Neuronal stem cell (in vitro differentiated cells): ENCODE data around the gene NFIX.

ENCODE experiments used
- DNase-seq: peaks from one replicate; pipeline ENCODE4 v3.0.0-alpha.2; 2013; ENCODE audit warnings: low spot score
- H2AFZ ChIP-seq: one replicate; pipeline ENCODE4 v1.6.1; 2013; ENCODE audit warnings: mild to moderate bottlenecking, low read length, inconsistent platforms
- H2AK5ac ChIP-seq: 2 replicates; pipeline ENCODE4 v1.6.1; 2013; ENCODE audit warnings: low read depth, mild to moderate bottlenecking, inconsistent platforms, low read length, moderate library complexity, mixed read lengths
- H2BK120ac ChIP-seq: 2 replicates; pipeline ENCODE4 v1.6.1; 2013; ENCODE audit warnings: low read depth, mild to moderate bottlenecking, inconsistent platforms, low read length, moderate library complexity, mixed read lengths
- H2BK12ac ChIP-seq: one replicate; pipeline ENCODE4 v1.6.1; 2013; ENCODE audit warnings: low read length, inconsistent platforms
- H2BK15ac ChIP-seq: 2 replicates; pipeline ENCODE4 v1.6.1; 2013; ENCODE audit warnings: mild to moderate bottlenecking, low read length, inconsistent platforms, mixed read lengths
- H2BK5ac ChIP-seq: one replicate; pipeline ENCODE4 v1.6.1; 2013; ENCODE audit warnings: inconsistent platforms, mild to moderate bottlenecking, low read length, moderate library complexity
- H3K14ac ChIP-seq: one replicate; pipeline ENCODE4 v1.6.1; 2013; ENCODE audit warnings: low read length, inconsistent platforms
- H3K18ac ChIP-seq: 2 replicates; pipeline ENCODE4 v1.6.1; 2013; ENCODE audit warnings: low read length, inconsistent platforms
- H3K23ac ChIP-seq: 2 replicates; pipeline ENCODE4 v1.6.1; 2013; ENCODE audit warnings: low read depth, mild to moderate bottlenecking, mixed read lengths, low read length, inconsistent platforms; ENCODE audit not compliant: poor library complexity
- H3K27ac ChIP-seq: replicated peaks from 3 replicates; pipeline ENCODE4 v1.5.1; 2013; ENCODE audit warnings: low read length, inconsistent platforms
- H3K27me3 ChIP-seq, 3 experiments: 2 replicates each; pipeline ENCODE4 v1.6.1; 2013; ENCODE audit warnings: low read length in 3 of 3, mild to moderate bottlenecking in 2 of 3, inconsistent platforms in 1 of 3, low read depth in 1 of 3, mixed read lengths in 1 of 3, moderate library complexity in 1 of 3; ENCODE audit not compliant: control insufficient read depth in 3 of 3, insufficient read depth in 3 of 3
- H3K36me3 ChIP-seq, 2 donors: replicated peaks in 1 of 2; 2 replicates each; pipeline ENCODE4 v1.6.1; 2013; ENCODE audit warnings: low read length in 2 of 2; ENCODE audit not compliant: control insufficient read depth in 2 of 2, insufficient read depth in 2 of 2
- H3K4ac ChIP-seq: 2 replicates; pipeline ENCODE4 v1.6.1; 2013; ENCODE audit warnings: inconsistent platforms, mild to moderate bottlenecking, low read length, moderate library complexity
- H3K4me1 ChIP-seq, 2 donors: 1 replicate in 1 of 2; 2 replicates in 1 of 2; pipeline ENCODE4 v1.6.1; 2013; ENCODE audit warnings: low read length in 2 of 2, low read depth in 1 of 2; ENCODE audit not compliant: control insufficient read depth in 2 of 2, insufficient read depth in 1 of 2
- H3K4me2 ChIP-seq: one replicate; pipeline ENCODE4 v1.6.1; 2013; ENCODE audit warnings: mild to moderate bottlenecking, low read length, inconsistent platforms; ENCODE audit not compliant: insufficient read depth, poor library complexity, severe bottlenecking
- H3K4me3 ChIP-seq, 2 donors: 2 replicates each; pipeline ENCODE4 v1.5.1; 2013; ENCODE audit warnings: low read length in 2 of 2, mild to moderate bottlenecking in 2 of 2, inconsistent platforms in 1 of 2, moderate library complexity in 1 of 2
- H3K79me1 ChIP-seq: one replicate; pipeline ENCODE4 v1.6.1; 2013; ENCODE audit warnings: low read depth, mild to moderate bottlenecking, inconsistent platforms, low read length, moderate library complexity
- H3K9ac ChIP-seq: one replicate; pipeline ENCODE4 v1.6.1; 2013; ENCODE audit warnings: mild to moderate bottlenecking, low read depth, low read length, inconsistent platforms; ENCODE audit not compliant: poor library complexity
- H3K9me3 ChIP-seq, 2 donors: replicated peaks in 1 of 2; 2 replicates each; pipeline versions ENCODE3 to v1.6.1; 2013; ENCODE audit warnings: low read length in 2 of 2, mild to moderate bottlenecking in 2 of 2, inconsistent platforms in 1 of 2, low read depth in 1 of 2, mixed read lengths in 1 of 2, moderate library complexity in 1 of 2; ENCODE audit not compliant: control insufficient read depth in 2 of 2, insufficient read depth in 1 of 2
- H4K8ac ChIP-seq: one replicate; pipeline ENCODE4 v1.6.1; 2013; ENCODE audit warnings: low read depth, mild to moderate bottlenecking, inconsistent platforms, low read length, moderate library complexity
- H4K91ac ChIP-seq: one replicate; pipeline ENCODE4 v1.6.1; 2013; ENCODE audit warnings: low read length, low read depth, mild to moderate bottlenecking, inconsistent platforms; ENCODE audit not compliant: poor library complexity
- WGBS, 2 donors: extraction: QIAGEN DNeasy Blood & Tissue Kit; methylation state at CpG; one replicate each; pipeline ENCODE4 v1.1.7; 2013; ENCODE audit warnings: missing lambda C conversion rate in 2 of 2, mixed read lengths in 1 of 2; ENCODE audit not compliant: insufficient read length in 2 of 2, insufficient replicate concordance in 1 of 2; ENCODE audit errors: extremely low coverage in 2 of 2; 5-methylcytosine and 5-hydroxymethylcytosine counted together

The NFIX gene

GRCh38 chr19:13005861-13006370, 10.6 kb downstream of the NFIX start:
- no peak for DNase-seq
- no CpG with 5 or more reads among the region's 12 CpGs for WGBS, 2 donors
- Histone ChIP-seq H3K4me3 (no peak overlapping the region), H3K23ac (no peak overlapping the region), H3K4me1 (no peaks in the 10 kb centered on the region), H3K9ac (no peak overlapping the region), H2BK5ac (no peak overlapping the region), H4K8ac (no peak overlapping the region), H2AFZ (no peak overlapping the region), H3K27ac (no peak overlapping the region), H3K9me3 (peaks cover 0 to 9% of the 10 kb centered on the region in 2 donors), H3K79me1 (peaks cover 3% of the 10 kb centered on the region), H2BK12ac (no peak overlapping the region), H2AK5ac (no peak overlapping the region), H3K4me2 (no peak overlapping the region), H2BK15ac (no peak overlapping the region), H2BK120ac (no peak overlapping the region), H3K4ac (no peak overlapping the region), H3K14ac (no peak overlapping the region), H3K27me3 (peaks cover 25 to 99% (median 80%) of the 10 kb centered on the region in 3 experiments), H3K36me3 (no peaks in the 10 kb centered on the region), H4K91ac (no peak overlapping the region), H3K18ac (no peak overlapping the region)

DNA sequence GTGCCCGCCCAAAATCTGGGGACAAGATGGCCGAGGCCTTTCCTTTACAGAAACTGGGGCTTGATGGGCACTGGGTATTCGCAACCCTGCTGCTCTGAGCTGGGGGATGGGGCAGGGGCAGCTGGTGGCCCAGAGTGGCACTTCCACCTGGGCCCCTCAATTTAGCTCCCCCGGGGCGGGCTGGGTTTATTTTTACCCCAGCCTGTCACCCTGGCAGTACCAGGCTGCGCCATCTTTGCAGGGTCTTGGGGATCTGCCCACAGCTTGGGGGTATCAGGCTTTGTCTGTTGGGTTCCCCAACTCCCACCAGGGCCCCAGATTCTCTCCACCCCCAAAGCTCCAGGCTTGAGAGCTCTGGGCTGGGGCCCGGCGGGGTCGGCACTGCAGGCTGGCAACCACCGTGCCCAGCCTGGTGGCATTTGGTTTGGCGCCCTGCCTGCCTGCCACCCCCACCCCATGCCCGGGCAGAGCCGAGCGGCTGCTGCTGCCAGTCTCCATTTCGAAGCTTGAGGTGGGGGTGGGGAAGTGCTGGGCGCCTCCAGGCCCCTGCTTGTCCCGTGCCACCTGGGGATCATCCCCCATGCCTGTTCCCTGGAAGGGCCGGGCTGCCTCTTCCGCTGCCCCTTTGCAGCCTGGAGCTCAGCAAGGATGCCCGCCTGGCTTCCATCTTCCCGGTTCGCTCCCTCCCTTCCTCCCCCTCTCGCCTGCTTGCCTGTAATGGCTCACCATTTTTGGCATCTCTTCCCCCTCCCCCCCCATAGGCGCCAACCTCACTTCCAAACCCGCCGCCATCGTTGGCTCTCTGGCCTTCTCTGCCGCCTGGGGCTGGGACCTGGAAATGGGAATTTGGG, 11.4 kb downstream of the NFIX start:
- no CpG with 5 or more reads among the region's 28 CpGs for WGBS, 2 donors
- H3K18ac ChIP-seq: peak overlapping the region; percentile 48
- H2BK12ac ChIP-seq: no peak overlapping the region
- peaks cover 2 to 10% of the 10 kb centered on the region in 2 donors for H3K9me3 ChIP-seq
- H3K4ac ChIP-seq: no peak overlapping the region
- no peak overlapping the region for H3K23ac ChIP-seq
- H3K4me3 ChIP-seq: no peak overlapping the region
- peaks cover 33 to 99% (median 82%) of the 10 kb centered on the region in 3 experiments for H3K27me3 ChIP-seq
- no peak overlapping the region for H3K14ac ChIP-seq
- H3K27ac ChIP-seq: no peak overlapping the region
- no peak overlapping the region for H2AFZ ChIP-seq
- no peak overlapping the region for H2BK5ac ChIP-seq
- no peak overlapping the region for H2BK15ac ChIP-seq
- H4K91ac ChIP-seq: no peak overlapping the region
- no peak overlapping the region for H4K8ac ChIP-seq
- peak overlapping the region; percentile 60 for H3K9ac ChIP-seq
- H3K4me1 ChIP-seq: no peaks in the 10 kb centered on the region
- H2BK120ac ChIP-seq: no peak overlapping the region
- H2AK5ac ChIP-seq: no peak overlapping the region
- peaks cover 3% of the 10 kb centered on the region for H3K79me1 ChIP-seq
- no peak overlapping the region for H3K4me2 ChIP-seq
- no peak for DNase-seq
- H3K36me3 ChIP-seq: no peaks in the 10 kb centered on the region

GRCh38 chr19:13007292-13008045, 12.2 kb downstream of the NFIX start:
- Histone ChIP-seq H3K18ac (peak overlapping the region; percentile 64), H3K4ac (no peak overlapping the region), H3K4me1 (no peaks in the 10 kb centered on the region), H2AK5ac (no peak overlapping the region), H2BK120ac (no peak overlapping the region), H4K91ac (no peak overlapping the region), H3K9ac (no peak overlapping the region), H2BK5ac (no peak overlapping the region), H3K27ac (no peak overlapping the region), H2AFZ (no peak overlapping the region), H2BK12ac (no peak overlapping the region), H2BK15ac (no peak overlapping the region), H3K4me3 (no peak overlapping the region), H3K27me3 (peaks cover 41 to 99% (median 89%) of the 10 kb centered on the region in 3 experiments), H3K4me2 (no peak overlapping the region), H3K23ac (no peak overlapping the region), H3K36me3 (no peaks in the 10 kb centered on the region), H4K8ac (no peak overlapping the region), H3K14ac (no peak overlapping the region), H3K9me3 (peaks cover 7 to 17% of the 10 kb centered on the region in 2 donors), H3K79me1 (peaks cover 8% of the 10 kb centered on the region)
- no peak for DNase-seq
- no CpG with 5 or more reads among the region's 17 CpGs for WGBS, 2 donors
